ENCODE measurements around the gene COG5. TPM values are rescaled to one million over a fixed set of nuclear protein-coding genes. Genes with fewer than 3 reads are reported as not detected.
"Not testable (repeated sequence)": the region's sequence is repeated elsewhere in the genome, so short reads cannot be mapped to it uniquely, and the experiment has no call there.

COG5 gene
- total and polyA plus RNA-seq, 2 experiments from 2014 or later, result 15.4 to 36.5 TPM

DNA sequence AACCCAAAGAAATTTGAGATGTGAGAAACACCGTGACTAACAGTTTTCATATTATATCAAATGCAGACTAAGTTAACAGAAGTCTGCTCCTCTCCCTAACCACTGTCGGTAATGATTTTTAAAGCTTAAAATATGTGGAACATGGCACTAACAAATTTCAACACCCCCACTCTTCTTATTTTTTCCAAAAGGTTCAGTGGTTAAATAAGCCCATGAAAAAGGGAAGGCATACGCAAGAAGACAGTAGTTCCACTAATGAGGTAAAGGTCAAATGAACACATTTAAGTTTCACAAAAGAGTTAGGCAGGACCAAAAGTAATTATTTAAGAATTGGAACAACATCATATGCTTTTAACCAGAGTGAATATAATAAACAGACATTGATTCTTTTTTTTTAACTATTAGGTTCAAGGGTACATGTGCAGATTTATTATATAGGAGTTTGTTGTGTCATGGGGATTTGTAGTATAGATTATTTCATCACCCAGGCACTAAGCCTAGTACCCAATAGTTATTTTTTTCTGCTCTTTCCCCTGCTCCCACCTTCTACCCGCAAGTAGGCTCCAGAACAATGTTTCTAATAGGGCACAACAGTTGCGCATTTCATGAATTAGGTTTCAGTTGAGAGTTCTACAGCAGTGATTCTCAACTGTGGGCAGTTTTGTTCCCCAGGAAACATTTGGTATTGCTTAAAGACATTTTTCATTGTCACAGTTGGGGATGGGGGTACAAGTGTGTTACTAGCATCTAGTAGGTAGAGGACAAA is 315.0 kb downstream of the COG5 start:
- Histone ChIP-seq H3K36me3 (ENCODE audit: insufficient read depth) (0 out of 2 replicates have a peak, but pooled peaks cover 4% of the 10 kb centered on the region), H3K4me1 (ENCODE audit: insufficient read depth) (peaks cover 3% of the 10 kb centered on the region; the same call in 1 of the 2 replicates), H3K4me2 (no peak overlapping the region), H2AFZ (no peak overlapping the region), H3K79me2 (replicated peaks; ENCODE audit: insufficient read depth) (no peaks in the 10 kb centered on the region), H3K4me3 (no peak overlapping the region), H4K20me1 (replicated peaks; ENCODE audit: insufficient read depth) (no peaks in the 10 kb centered on the region), H3K9me2 (ENCODE audit: insufficient read depth) (no peaks in the 10 kb centered on the region), H3K27ac (ENCODE audit: low read depth) (no peak overlapping the region), H3F3A (replicated peaks; ENCODE audit: low read depth) (no peaks in the 10 kb centered on the region), H3K27me3 (ENCODE audit: insufficient read depth) (no peaks in the 10 kb centered on the region)
- DNase-seq (ENCODE audit: low spot score) (no peak), ATAC-seq (no peak)
- H3K27ac Mint-ChIP-seq, result 0 out of 2 replicates have a peak overlapping the region, but pooled peaks have one; percentile 20
- H3K9me3 Mint-ChIP-seq, result peaks cover 13% of the 10 kb centered on the region; the same call in 2 of the 3 replicates
- H3K36me3 Mint-ChIP-seq (ENCODE audit: low read depth), result peaks cover 38% of the 10 kb centered on the region; the same call in 2 of the 3 replicates
- TF ChIP-seq CREB1 (CRISPR knock-in tag; IDR thresholded peaks at IDR 0.05; ENCODE audit: low read depth), result no peak
- TF ChIP-seq STAT1 (IDR thresholded peaks at IDR 0.05; ENCODE audit: unreplicated experiment), result no peak
- TF ChIP-seq ZNF462 (CRISPR knock-in tag; IDR thresholded peaks at IDR 0.05), result no peak
- H3K4me3 Mint-ChIP-seq, result no peak overlapping the region
- H3K27me3 Mint-ChIP-seq (ENCODE audit: insufficient read depth, low read depth, poor library complexity), result peaks cover 1% of the 10 kb centered on the region
- H3K4me1 Mint-ChIP-seq, result peaks cover 3% of the 10 kb centered on the region; the same call in 2 of the 3 replicates

GRCh38 chr7:107246836-107247235 is 316.9 kb downstream of the COG5 start:
- not testable (repeated sequence) for H3F3A ChIP-seq (replicated peaks; ENCODE audit: low read depth); H3K36me3 ChIP-seq (ENCODE audit: insufficient read depth); H3K4me1 Mint-ChIP-seq; H3K4me1 ChIP-seq (ENCODE audit: insufficient read depth); ATAC-seq; H3K27me3 Mint-ChIP-seq (ENCODE audit: insufficient read depth, low read depth, poor library complexity); H3K4me3 Mint-ChIP-seq; H3K4me3 ChIP-seq; H3K4me2 ChIP-seq; H3K27ac ChIP-seq (ENCODE audit: low read depth); DNase-seq (ENCODE audit: low spot score); H2AFZ ChIP-seq; H4K20me1 ChIP-seq (replicated peaks; ENCODE audit: insufficient read depth); H3K9me2 ChIP-seq (ENCODE audit: insufficient read depth); H3K79me2 ChIP-seq (replicated peaks; ENCODE audit: insufficient read depth); H3K27ac Mint-ChIP-seq; H3K27me3 ChIP-seq (ENCODE audit: insufficient read depth)
- peaks cover 45% of the 10 kb centered on the region; the same call in 2 of the 3 replicates for H3K36me3 Mint-ChIP-seq (ENCODE audit: low read depth)
- H3K9me3 Mint-ChIP-seq, result peaks cover 15% of the 10 kb centered on the region; the same call in 2 of the 3 replicates
